Measurements from ENCODE around the gene ATOSB. TPM values are rescaled to one million over a fixed set of nuclear protein-coding genes. Genes with fewer than 3 reads are reported as not detected.

ATOSB gene
- total and polyA plus RNA-seq, 2 of the 8 experiments (the other 6 are each of a cell fraction or from before 2014, with no cell fraction given), result 6.9 to 10.4 TPM

DNA sequence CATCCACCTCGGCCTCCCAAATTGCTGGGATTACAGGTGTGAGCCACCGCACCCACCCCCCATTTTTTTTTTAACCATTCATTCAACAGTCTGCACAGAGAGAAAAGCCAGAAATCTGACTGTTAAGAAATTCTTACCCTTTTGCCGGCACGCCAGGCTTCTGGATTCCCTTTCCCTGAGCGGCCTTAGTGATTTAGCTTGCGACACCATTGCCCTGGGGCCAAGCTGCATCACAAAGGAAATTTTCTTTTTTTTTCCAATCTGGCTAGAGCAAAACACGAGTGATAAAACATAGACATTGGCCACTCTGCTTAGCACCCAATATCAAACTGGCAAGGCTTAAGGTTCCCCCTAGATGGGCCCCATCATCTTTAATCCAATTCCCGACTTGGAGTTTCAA is 21.2 kb upstream of the ATOSB start (continued):
- TF ChIP-seq CTBP2 (IDR thresholded peaks at IDR 0.05; ENCODE audit: borderline replicate concordance, insufficient read depth, insufficient read length, low read length), result no peak
- no peak for TF ChIP-seq RAD21 (IDR thresholded peaks at IDR 0.05 in 1 of 2, conservative IDR thresholded peaks at IDR 0.05 in 1 of 2; ENCODE audit: low read depth in 2 of 2, low read length in 2 of 2)
- TF ChIP-seq SP2 (IDR thresholded peaks at IDR 0.05; ENCODE audit: low read length), result no peak
- no peak for TF ChIP-seq SP4 (IDR thresholded peaks at IDR 0.05; ENCODE audit: low read length)

Measured in H1 (cell line).